HTERT RPE-1 (cell line): ENCODE data around the gene YJEFN3.

Source experiments
- in situ Hi-C: fragments of 300-500 bp; cut with MboI; formaldehyde crosslinking; loops from 4 replicates; pipeline ENCODE4 v1.14.3; 2020; ENCODE audit warnings: low sequenced_read_pairs

Gene YJEFN3

DNA sequence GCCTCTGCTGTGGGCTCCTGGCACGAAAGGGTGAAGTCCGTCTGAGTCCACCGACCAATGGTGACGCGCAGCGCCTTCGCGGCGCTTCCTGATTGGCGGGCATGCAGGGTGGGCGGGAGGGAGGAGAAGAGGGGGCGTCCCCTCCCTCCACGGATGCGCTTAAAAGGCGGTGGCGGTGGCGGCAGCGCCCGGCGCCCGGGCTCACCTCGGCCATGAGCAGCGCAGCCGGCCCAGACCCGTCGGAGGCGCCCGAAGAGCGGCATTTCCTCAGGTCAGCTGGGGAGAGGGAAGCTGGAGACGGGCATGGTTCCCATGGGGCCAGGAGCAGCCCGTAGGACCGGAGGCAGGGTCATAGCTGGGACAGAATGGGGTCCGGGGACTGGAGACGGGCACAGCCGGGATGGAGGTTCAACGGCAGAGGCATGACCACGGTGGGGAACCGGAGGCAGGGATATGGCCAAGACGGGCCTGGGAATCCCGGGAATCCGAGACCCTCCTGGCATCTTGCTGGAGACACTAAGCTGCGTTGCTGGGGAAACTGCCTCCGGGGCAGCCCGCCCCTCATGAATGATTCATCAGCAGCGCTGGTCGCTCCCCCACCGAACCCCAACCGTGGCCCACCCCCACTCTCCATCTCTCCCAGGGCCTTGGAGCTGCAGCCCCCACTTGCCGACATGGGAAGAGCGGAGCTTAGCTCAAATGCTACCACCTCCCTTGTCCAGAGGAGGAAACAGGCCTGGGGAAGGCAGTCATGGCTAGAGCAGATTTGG is at the start of gene YJEFN3:
Gene YJEFN3 (plus strand): TSS at position 191 of the 770 bp plus-strand sequence. CDS start 22 bp downstream, at position 213.
- in situ Hi-C loops = no loop called here

DNA sequence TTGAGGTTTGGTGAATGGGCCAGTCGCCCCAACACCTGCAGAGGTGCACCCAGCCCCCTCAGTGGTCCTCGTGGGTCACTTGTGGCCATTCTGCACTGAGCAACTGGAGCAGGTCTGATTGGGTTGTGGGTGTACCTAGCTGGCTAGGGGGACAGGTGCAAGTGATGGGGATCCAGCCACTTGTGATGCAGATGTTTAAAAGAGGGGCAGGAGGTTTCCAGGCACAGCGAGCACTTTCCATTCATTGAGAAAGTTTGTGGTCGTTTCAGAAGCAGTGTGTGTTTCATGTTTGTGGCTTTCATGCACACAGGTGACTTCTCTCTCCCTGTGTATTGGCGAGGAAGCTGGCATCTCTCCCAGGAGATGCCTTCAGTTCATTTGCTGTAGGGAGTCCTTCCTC is 48.0 kb upstream of the YJEFN3 start:
- in situ Hi-C loops = no loop called here

GRCh38 chr19:19482809-19483596 is 45.7 kb upstream of the YJEFN3 start:
- in situ Hi-C loops = no loop called here

DNA sequence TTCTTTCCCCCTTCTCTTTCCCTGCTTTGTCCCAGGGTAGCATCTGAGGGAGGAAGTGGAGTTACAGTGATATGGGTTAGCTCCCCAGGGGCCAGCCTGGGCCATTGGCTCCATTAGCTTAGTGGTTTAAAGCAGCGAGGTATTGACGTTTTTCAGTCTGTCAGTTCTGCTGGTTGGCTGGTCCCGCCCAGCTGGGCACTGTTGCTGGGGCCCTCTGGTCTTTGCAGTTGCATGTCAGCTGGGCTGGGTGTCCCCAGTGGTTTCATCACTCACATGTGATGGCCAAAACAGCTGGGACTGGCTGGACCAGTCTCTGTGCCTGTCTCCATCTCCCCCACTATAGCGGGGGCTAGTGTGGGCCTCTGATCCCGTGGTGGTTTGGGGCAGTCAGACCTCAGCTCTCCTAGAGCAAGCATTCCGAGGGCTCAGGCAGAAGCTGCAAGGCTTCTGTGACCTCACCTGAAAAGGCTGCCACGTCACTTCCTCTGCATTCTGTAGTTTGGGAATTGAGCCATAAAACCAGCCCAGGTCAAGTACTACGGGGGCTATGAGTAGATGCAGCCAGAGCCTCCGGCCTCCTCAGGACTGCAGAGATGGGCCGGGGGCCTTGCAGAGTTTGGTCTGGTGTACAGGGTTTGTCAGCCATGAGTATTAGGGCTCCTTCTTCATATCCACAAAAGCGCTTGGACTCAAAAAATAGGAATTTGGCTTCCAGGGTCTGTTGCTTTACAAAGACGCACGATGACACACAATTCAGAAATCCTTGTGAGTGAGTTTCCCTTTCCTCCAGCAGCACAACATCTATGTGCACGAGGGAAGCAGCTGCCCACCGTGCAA is 43.3 kb upstream of the YJEFN3 start:
- in situ Hi-C loops = no loop called here

DNA sequence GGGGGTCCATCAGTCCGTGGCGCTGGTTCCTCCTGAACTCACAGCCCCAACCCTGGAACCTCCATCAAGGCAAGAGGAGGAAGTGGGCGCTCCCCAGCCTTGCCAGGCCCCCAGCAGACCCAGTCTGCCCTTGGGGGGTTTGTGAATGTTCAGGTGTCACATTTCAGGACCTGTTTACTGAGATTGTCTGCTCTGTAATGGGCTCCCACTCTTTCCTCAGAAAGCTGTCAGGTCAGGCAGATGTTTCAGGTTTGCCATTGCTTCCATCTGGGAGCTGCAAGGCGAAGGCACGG is 42.8 kb upstream of the YJEFN3 start:
- in situ Hi-C loops = no loop called here

- in situ Hi-C loops = no loop called here
Observed at GRCh38 chr19:19486343-19487076, 42.2 kb upstream of the YJEFN3 start.

DNA sequence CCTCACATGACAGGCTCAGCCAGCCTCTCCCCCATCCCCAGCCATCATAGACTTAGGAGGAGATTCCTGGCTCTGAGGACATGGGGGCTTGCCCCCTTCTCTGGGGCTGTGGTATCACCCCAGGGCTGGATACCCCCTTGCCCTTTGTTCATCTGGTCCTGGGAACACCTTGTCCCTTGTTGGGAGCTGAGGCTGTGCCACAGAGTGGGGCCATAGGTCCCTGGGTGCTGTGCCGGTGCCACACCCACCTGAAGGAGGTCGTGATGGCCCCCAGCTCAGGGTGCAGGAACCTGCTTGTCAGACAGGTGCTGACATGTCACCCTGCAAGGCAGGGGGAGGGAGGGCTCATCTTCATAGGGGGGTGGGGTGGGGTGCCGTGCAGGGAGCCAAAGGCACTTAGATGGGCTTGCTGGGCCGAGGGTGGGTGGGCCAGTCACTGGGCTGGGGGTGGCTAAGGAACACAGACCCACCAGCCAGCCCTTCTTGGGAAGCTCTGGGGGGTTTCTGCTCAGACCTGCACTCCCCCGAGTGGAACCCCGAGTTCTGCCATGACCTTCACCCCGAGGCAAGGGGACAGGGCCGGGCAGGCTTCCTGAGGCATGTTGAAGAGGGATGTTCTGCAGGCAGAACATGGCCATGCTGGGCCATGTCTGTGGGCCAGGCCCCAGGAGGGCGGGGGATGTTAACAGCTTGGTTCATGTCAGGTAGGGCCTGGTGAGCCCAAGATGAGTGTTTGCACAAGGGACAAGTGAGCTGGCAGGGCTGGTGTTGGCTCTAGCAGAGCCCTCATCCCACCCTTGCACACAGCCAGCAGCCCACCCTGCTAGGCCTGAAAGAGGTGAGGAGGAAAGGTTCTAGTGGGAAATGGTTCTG is 41.4 kb upstream of the YJEFN3 start:
- in situ Hi-C loops = no loop called here

GRCh38 chr19:19487950-19488874 is 40.5 kb upstream of the YJEFN3 start:
- in situ Hi-C loops = no loop called here

- in situ Hi-C loops = no loop called here
Observed at GRCh38 chr19:19488875-19489690, 39.6 kb upstream of the YJEFN3 start.

- in situ Hi-C loops = no loop called here
Observed at GRCh38 chr19:19489804-19490204, 38.9 kb upstream of the YJEFN3 start.

DNA sequence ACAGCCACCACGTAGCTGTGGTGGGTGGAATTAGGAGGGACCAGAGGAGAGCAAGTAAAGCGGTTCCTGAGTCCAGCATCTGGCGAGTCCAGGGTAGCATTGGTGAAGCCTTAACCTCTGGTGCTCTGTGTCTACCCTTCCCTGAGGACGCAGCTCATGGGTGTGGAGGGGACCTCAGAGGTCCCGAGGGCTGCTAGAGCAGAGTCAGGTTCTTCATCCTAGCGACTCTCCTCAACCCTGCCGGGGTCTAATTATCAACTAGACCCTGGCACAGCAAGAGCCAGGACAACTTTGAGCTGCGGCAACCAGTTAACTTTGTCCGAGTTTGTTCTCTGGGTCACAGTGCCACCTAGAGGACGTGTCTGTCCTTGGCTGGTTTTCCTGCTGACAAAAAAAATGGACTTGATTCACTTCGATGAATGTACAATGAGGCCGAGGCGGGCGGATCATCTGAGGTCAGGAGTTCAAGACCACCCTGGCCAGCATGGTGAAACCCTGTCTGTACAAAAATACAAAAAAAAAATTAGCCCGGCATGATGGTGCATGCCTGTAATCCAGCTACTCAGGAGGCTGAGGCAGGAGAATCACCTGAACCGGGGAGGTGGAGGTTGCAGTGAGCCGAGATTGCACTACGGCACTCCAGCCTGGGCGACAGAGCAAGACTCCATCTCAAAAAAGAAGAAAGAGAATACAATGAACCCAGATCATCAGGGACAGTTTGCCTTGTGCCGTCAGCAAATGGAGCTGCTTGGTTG is 38.3 kb upstream of the YJEFN3 start:
- in situ Hi-C loops = no loop called here

DNA sequence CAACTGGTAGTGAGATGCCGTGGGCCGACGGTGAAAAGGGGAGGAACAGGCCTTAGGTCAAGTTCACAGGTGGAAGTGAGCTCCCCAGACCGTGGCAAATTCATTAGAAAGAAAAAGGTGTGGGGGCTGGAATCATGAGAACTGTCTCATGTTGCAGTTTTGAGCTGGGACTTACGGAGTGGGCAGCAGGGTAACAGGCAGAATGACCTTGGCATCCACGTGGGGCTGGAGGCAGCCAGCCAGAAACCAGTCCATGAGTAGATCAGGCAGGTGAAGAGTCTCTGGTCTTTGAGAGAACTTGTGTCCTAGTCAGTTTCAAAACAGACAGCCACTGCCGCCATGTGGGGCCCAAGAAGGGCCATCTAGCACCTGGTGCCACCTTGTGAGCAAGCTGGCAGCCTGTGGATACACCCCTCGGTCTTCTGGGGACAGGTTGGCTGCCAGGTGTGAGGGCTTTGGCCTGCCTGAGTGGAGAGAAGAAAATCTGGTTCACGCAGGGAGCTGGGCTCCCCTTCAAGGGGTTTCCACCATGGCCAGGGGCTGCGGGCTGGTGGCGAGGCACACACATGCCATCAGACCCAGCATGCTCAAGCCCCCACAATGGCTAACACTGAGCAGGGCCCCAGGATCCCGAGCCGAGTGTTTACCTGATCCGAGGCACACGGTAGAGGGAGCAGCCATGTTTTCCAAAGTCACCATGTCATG is 37.2 kb upstream of the YJEFN3 start:
- in situ Hi-C loops = no loop called here

DNA sequence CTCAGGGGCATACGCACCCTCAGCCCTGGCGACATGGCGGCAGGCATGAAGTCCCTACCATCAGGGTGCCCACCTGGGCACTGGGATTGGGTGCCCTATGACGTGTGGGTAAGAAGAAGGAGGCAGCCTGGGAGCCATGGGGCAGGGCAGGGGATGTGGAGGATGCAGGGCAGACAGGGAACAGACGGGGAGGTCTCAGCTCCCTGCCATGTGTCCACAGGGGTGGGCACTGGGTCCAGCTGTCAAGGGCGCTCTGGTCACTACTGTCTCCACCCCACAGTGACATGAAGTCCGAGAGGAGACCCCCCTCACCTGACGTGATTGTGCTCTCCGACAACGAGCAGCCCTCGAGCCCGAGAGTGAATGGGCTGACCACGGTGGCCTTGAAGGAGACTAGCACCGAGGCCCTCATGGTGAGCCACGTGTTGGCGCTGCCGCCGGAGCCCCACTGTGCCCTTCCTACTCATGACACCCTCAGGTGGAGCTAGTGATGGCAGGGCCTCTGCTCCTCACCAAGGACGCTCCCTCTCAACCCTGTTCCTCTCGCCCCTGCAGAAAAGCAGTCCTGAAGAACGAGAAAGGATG is 36.6 kb upstream of the YJEFN3 start:
- in situ Hi-C loops = no loop called here

DNA sequence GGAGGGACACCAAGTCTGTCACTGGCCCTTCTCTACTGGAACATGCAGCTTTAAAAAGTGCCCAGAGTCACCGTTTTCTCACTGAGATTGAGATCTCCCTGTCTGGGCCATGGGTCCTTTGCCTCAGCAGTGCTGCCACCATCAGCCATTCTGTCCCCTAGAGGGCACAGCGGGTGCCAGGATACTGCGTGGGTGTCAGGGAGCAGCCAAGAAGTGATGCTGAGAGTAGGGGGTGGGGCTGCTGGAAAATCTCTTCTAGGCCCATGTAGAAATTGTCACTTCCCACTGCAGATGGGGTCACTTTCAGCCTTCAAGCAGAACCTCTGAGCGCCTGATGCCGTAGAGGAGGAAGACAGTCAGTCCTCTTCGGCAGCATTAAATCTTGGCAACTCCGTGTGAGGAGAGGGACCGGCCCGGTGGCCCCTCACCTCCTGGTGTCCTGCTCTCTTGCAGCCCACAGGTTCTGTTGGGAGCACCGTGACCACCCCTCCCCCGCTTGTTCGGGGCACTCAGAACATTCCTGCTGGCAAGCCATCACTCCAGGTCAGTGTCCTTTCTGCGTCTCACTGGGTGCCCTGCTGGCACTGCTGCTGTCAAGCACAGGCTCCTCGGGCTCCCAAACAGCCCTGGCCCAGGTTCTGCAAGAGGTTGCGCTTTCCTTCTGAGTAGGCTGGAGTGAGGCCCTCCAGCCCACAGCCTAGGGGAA is 34.7 kb upstream of the YJEFN3 start:
- in situ Hi-C loops = no loop called here
